ENCODE data around the gene OBP2B.

The OBP2B gene

DNA sequence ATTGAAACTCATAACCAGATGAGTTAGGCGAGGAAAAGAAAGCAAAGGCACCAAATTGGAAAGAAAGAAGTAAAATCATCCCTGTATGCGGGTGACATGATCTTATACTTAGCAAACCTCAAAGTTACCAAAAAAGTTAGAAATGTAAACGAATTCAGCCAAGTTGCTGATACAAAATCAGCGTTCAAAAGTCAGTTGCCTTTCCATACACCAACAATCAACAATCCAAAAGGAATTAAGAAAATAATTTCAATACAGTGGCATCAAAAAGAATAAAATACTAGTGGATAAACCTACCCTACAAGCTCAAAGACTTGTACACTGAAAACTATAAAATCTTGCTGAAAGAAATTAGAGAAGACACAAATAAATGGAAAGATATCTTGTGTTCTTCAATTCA, 14.5 kb downstream of the OBP2B start:
- H3K4me3 ChIP-seq = no peak overlapping the region
- no peak for DNase-seq (ENCODE audit: low spot score)
- TF ChIP-seq, protein P1, sequence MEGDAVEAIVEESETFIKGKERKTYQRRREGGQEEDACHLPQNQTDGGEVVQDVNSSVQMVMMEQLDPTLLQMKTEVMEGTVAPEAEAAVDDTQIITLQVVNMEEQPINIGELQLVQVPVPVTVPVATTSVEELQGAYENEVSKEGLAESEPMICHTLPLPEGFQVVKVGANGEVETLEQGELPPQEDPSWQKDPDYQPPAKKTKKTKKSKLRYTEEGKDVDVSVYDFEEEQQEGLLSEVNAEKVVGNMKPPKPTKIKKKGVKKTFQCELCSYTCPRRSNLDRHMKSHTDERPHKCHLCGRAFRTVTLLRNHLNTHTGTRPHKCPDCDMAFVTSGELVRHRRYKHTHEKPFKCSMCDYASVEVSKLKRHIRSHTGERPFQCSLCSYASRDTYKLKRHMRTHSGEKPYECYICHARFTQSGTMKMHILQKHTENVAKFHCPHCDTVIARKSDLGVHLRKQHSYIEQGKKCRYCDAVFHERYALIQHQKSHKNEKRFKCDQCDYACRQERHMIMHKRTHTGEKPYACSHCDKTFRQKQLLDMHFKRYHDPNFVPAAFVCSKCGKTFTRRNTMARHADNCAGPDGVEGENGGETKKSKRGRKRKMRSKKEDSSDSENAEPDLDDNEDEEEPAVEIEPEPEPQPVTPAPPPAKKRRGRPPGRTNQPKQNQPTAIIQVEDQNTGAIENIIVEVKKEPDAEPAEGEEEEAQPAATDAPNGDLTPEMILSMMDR (IDR thresholded peaks at IDR 0.05) = no peak
- no peak overlapping the region for H3K27ac ChIP-seq

DNA sequence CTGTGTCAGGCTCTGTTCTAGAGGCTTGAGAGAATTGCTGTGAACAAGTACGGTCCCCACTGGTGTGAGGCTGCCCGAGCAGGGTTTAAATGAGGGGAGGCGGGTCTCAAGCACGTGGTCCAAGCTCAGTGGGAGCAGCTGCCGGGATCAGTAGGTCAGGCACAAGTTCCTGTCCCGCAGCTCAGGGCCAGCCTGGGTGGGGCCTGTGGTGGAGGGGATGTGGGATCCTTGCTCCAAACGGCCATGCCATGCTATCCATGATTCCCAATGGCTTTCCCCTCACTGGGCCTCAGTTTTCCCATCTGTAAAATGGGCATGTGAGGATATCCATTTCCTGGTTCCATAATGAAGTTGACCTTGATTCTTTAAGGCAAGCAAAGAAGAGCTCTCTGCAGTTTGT, 17.1 kb downstream of the OBP2B start:
- Histone ChIP-seq H3K27ac (no peak overlapping the region), H3K4me3 (no peak overlapping the region)
- DNase-seq (ENCODE audit: low spot score) = no peak
- TF ChIP-seq, protein P1 (IDR thresholded peaks at IDR 0.05) = no peak

DNA sequence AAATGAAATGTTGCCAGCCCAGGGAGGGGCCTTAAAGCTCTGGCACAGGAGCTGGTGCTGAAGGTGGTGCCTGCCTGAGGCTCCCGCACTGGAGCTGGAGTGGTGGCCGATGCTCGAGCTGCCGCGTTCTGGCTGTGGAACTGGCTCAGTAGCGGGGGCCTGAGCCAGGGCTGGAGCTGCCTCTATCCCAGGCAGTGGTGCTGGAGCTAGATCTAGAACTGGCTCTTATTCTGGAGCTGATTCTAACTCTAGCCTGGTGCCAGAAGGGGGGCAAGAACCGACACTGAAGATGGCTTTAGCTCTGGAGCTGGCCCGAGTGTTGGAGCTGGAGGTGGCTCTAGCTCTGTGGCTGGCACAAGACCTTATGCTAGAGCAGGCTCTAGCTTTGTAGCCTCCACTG, 19.2 kb downstream of the OBP2B start:
- DNase-seq (ENCODE audit: low spot score) = no peak

DNA sequence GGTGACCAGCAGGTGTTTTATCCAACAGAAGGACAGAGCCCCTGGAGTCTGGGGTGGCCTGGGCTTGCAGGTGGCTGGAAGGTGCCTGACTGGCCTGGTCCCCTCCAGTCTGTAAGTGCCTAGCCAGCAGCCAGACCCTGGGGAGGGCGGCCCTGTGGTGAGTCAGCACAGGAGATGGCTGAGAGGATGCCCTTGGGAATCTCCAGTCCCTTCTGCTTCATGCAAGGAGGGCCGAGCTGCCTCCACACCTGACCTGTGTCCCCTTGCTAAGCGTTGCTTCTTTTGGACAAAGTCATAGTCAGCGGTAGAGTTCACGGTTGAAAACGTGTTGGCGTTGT, 20.2 kb downstream of the OBP2B start:
- Histone ChIP-seq H3K4me3 (no peak overlapping the region), H3K27ac (no peak overlapping the region)
- TF ChIP-seq, protein P1 (IDR thresholded peaks at IDR 0.05) = no peak
- DNase-seq (ENCODE audit: low spot score) = no peak

More for the DNA sequence above, 19.2 kb downstream of the OBP2B start:
- TF ChIP-seq, protein P1 (IDR thresholded peaks at IDR 0.05) = no peak
- no peak overlapping the region for H3K27ac ChIP-seq
- H3K4me3 ChIP-seq = no peak overlapping the region

DNA sequence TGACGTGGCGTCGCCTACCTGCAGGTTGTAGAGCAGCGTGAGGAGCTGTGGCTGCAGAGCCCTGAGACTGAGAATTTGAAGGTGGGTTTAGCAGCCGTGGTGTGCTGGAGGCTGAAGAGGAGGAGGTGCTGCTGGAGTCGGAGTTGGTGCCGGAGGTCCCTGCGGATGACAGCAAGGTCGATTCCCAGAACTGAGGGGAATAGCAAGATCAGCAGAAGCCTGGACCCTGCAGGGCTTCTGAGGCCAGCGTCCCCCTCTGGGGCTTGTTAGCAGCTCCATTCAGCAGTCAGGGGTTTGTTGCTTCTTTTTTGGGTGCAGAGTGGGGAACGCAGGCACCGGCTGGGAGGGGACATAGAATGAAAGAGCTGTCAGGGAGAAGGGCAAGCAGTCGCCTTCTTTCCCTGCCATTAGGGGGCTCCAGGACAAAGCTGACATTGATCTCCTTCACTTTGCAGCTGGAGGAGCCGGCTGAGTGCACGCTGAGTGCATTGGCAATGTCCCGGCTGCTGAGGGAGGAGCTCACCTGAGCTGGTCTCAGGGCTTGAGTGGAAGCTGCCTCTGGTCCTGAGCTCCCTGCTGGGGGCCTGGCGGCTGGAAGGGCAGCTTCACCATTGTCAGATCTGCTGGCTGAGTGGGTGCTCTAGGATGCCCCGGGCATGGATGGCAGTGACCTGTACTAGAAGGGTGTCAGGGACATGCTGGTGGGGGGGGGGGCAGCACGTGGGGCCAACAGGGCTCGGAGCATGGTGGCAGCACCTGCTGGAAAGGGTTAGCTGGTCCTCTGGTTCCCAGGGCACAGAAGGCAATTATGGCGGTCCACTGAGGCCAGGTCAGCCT, 20.8 kb downstream of the OBP2B start:
- Histone ChIP-seq H3K4me3 (no peak overlapping the region), H3K27ac (no peak overlapping the region)
- no peak for DNase-seq (ENCODE audit: low spot score)
- TF ChIP-seq, protein P1 (IDR thresholded peaks at IDR 0.05) = no peak

DNA sequence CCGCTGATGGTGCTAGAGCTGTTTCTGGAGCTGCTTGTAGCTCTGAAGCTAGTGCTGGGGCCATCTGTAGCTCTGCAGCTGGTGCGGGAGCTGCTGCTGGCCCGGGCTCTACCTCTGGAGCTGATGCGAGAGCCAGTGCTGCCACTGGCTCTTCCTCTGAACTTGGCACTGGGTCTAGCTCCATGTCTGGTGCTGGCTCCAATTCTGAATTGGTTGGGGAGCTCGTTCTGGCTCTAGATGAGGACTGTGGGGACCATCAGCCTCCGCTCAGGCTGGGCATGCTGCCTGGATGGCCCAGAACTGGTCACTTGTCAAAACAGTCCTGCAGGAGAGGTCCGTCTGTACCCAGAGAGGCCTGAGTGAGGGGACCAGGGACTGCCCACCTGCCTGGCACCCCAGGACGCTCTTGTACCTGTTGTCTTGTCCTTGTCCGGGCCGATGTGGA, 21.5 kb downstream of the OBP2B start:
- no peak for DNase-seq (ENCODE audit: low spot score)
- H3K27ac ChIP-seq = no peak overlapping the region
- no peak overlapping the region for H3K4me3 ChIP-seq
- TF ChIP-seq, protein P1 (IDR thresholded peaks at IDR 0.05) = no peak

DNA sequence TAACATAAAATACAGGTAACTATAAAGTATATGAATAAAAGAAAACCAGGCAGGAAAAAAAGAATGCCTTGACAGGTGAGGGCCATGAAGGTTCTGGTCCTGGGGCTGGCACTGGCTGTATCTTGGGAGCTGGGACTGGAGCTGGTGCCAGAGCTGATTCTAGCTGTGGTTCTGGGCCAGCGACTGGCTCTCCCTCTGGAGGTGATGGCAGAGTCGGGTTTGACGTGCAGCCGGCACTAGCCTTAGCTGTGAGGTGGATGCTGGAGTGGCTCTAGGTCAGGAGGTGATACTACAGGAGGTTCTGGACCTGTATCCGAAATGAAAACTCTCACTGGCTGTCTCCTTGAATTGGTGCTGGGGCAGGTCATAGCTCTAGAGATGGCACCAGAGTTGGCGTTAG, 22.3 kb downstream of the OBP2B start:
- DNase-seq (ENCODE audit: low spot score) = no peak
- TF ChIP-seq, protein P1 (IDR thresholded peaks at IDR 0.05) = no peak
- H3K4me3 ChIP-seq = no peak overlapping the region
- no peak overlapping the region for H3K27ac ChIP-seq

All from coronary artery (tissue), 2 donors.